HuH-7 (cell line): ENCODE data around the gene ZNF718.
"Not testable (repeated sequence)": the region's sequence is repeated elsewhere in the genome, so short reads cannot be mapped to it uniquely, and the experiment has no call there.

Experiments used
- DNase-seq: peaks from one replicate; pipeline ENCODE4 v3.0.0; 2011; ENCODE audit warnings: low spot score

The ZNF718 gene

DNA sequence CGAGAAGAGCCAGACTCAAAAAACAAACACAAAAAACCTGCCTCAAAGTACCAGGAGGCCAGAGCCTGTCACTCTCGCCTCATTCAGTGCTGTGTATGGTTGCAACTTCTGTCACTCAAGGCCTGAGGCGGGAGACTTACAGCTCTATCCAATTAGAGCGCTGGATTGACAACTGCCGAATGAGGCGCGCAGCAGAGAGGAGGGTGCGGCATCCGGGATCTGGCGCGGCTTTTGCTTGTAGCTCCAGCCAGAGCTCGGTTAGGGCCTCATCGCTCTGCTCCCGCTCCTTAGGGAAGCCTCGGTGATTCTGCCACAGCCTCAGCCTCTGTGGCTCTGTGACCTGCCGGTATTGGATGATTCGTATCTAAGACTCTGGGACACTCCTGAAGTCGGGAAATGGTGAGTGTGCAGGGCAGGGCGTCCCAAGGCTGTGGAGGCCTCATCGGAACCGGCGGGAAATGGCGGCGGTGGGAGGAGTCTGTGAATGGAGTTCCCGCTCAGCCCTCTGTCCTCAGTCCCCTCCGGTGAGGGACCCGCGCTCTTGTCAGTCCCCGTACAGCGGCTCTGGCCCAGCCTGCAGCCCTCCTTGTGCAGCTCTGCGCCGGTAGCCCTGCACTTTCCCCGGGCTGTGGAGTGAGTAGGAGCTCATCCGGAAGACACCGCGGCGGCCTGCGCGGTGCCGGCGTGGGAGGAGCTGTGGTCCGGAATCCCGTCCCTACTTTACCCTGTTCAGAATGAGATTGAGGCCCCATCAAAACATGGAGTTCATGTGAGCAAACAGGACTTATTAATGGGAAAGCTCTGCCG, at the start of gene ZNF718:
Gene ZNF718, plus strand, starts transcription at position 227 of the 807 bp plus-strand sequence. Its CDS starts 170 bp downstream, at position 397.
- DNase-seq: peak; percentile 88

DNA sequence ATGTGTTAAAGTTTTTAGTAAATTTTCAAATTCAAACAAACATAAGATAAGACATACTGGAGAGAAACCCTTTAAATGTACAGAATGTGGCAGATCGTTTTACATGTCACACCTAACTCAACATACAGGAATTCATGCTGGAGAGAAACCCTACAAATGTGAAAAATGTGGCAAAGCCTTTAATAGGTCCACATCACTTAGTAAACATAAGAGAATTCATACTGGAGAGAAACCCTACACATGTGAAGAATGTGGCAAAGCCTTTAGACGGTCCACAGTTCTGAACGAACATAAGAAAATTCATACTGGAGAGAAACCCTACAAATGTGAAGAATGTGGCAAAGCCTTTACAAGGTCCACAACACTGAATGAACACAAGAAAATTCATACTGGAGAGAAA, 38.4 kb upstream of the ZNF718 start:
- no peak for DNase-seq

- DNase-seq: not testable (repeated sequence)
Observed at GRCh38 chr4:86559-87324, 37.6 kb upstream of the ZNF718 start.

- no peak for DNase-seq
Observed at GRCh38 chr4:98386-98785, 25.9 kb upstream of the ZNF718 start.

- DNase-seq: no peak
Observed at GRCh38 chr4:99863-100262, 24.4 kb upstream of the ZNF718 start.

DNA sequence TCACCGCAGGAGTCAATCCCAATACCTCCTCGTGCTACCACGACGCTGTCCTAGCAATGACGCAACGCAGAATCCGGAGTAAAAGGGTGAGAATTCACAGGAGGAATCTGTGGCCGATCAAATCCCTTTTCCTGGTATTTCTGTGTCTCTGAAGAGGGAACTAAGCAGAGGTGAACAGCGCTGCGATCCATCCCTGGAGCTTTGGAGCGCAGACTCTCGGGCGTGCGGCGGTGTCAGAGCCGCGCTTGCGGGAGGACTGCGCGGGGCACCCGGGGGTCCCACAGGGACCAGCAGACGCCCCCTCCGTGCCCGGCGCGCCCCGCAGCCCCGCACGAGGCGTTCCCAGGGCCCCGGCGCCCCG, 17.2 kb upstream of the ZNF718 start:
- no peak for DNase-seq

- DNase-seq: no peak
Observed at GRCh38 chr4:107444-108429, 16.6 kb upstream of the ZNF718 start.

- no peak for DNase-seq
Observed at GRCh38 chr4:112771-113170, 11.5 kb upstream of the ZNF718 start.

- no peak for DNase-seq
Observed at GRCh38 chr4:113732-114131, 10.6 kb upstream of the ZNF718 start.

DNA sequence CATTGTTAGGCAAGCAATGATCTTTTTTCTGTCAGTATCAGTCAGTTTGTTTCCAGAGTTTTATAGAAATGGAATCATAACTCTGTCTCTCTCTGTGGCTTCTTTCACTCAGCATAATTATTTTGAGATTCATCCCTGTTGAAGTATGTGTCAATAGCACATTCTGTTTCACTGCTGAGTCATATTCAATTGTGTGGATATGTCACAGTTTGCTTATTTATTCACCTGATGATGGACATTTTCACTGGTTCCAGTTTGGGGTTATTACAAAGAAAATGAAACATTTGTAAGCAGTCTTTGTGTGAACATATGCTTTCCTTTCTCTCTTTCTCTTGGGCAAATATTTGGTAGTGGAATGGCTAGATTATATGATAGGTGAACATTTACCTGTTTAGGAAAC, 10.2 kb upstream of the ZNF718 start:
- no peak for DNase-seq

- DNase-seq: no peak
Observed at GRCh38 chr4:116499-116898, 7.8 kb upstream of the ZNF718 start.

DNA sequence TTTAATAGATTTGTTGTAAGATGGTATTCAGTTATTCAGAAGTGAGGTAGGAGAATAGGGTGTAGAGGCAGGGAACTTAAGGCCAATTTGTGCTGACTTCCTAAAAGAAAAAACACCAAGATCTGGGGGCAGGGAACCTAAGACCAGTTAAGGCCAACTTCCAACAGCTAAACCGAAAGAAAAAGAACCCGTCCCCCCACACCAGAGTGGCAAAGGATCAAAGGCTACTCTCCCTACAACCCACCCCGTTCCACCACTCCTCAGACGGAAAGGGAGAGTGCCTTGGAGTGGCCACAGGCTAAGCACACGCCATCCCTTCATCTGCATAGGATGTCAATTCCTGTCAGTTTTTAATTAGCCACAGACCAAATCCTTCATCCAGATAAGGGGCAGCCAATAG, 3.7 kb upstream of the ZNF718 start:
- no peak for DNase-seq

- DNase-seq: no peak
Observed at GRCh38 chr4:121408-122084, 2.8 kb upstream of the ZNF718 start.

GRCh38 chr4:123922-124274, 403 bp upstream of the ZNF718 start:
- DNase-seq: not testable (repeated sequence)

- DNase-seq: no peak
Observed at GRCh38 chr4:125091-125771, 930 bp downstream of the ZNF718 start.

DNA sequence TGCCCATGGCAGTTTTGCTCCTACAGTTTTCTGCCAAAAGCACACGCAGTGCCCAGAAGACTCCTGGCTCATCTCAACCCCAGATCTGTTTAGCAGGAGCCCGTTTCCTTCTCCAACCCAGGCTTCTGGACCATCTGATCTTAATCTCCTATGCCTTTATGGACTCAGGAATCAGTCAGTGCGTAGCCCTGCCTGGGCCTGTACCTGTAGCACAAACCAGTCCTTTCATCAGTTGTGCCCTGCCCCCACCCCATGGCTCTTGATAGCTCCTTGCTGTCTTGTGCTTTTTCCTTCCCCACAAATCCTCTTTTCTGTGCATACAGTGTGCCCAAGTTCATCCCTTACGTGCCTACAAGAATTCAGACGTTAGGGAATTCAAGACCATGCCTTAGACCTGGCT, 1.5 kb downstream of the ZNF718 start:
- DNase-seq: no peak

DNA sequence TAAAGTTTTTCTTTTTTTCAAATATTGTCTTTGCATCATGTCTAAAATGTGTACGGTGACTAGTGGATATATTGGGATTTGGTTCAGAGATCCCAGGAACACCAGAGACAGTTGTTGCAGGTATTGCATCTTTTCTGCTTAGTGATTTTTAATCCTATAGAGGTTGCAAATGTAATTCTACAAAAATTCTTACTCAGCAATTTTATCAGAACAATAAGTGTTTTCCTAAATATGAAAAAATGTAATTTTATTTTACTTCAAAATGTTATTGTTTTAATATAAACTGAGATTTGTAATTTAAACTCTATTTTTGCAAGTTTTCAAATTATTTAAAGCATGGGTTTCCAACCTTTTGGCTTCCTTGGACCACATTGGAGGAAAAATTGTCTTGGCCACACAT, 8.2 kb downstream of the ZNF718 start:
- no peak for DNase-seq

- no peak for DNase-seq
Observed at GRCh38 chr4:138935-139334, 14.6 kb downstream of the ZNF718 start.

- no peak for DNase-seq
Observed at GRCh38 chr4:139691-140090, 15.4 kb downstream of the ZNF718 start.

DNA sequence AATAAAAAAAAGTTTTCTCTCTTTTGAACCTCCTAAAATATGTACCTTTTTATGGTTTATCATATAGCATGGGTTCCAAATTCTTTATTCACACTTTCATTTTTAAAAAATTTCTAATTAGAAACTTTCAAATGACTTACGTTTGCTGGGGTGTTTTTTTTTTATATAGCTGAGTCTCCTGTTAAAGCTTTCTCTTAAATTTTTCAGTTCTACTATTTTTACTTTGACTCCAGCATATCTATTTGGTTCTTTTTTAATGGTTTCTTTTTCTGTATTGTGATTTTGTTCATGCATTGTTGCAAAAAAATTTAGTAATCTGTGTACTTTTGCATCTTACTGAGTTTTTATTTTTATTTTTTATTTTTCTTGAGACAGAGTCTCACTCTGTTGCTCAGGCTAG, 22.3 kb downstream of the ZNF718 start:
- DNase-seq: no peak

GRCh38 chr4:147233-147632, 22.9 kb downstream of the ZNF718 start:
- DNase-seq: no peak
